HFFc6 (cell line): ENCODE results near the gene MEGF8. TPM values are rescaled to one million over a fixed set of nuclear protein-coding genes. Genes with fewer than 3 reads are reported as not detected.
A peak's percentile ranks its signal among the peaks of the same experiment; 100 is the strongest.

ENCODE experiments used
- DNase-seq: peaks from one replicate; pipeline ENCODE4 v3.0.0-alpha.2; 2018
- H3K27ac Mint-ChIP-seq: 2 replicates; pipeline ENCODE4 v1.8.0; 2020; ENCODE audit warnings: mild to moderate bottlenecking, mixed read lengths
- H3K27me3 Mint-ChIP-seq: 2 replicates; pipeline ENCODE4 v1.8.0; 2021; ENCODE audit warnings: mild to moderate bottlenecking, moderate library complexity, mixed read lengths; ENCODE audit not compliant: insufficient read depth
- H3K36me3 Mint-ChIP-seq: 2 replicates; pipeline ENCODE4 v1.8.0; 2021; ENCODE audit warnings: low read depth, mixed read lengths
- H3K4me1 Mint-ChIP-seq: 2 replicates; pipeline ENCODE4 v1.8.0; 2020; ENCODE audit warnings: low read depth, mixed read lengths
- H3K4me3 Mint-ChIP-seq: 2 replicates; pipeline ENCODE4 v1.8.0; 2020; ENCODE audit warnings: mild to moderate bottlenecking, moderate library complexity, mixed read lengths
- H3K9me3 Mint-ChIP-seq: 2 replicates; pipeline ENCODE4 v1.8.0; 2020; ENCODE audit warnings: mild to moderate bottlenecking, mixed read lengths
- CTCF ChIP-seq: fragments of 200-600 bp; sonication (generic); IDR thresholded peaks from 2 replicates; pipeline ENCODE4 v1.5.0; 2021; ENCODE audit warnings: antibody characterized with exemption, mild to moderate bottlenecking
- total RNA-seq, 6 experiments: library from RNA; stranded (reverse); fragmentation: NEBNext Ultra II Directional; extraction: Animal tissue kit (Norgen Biotek cat#: 25700); gene quantifications; 2 replicates in 1 of 6; 3 replicates in 5 of 6; pipeline ENCODE4 v1.2.3, GENCODE V29; 2021

MEGF8 gene
- total RNA-seq, 6 experiments from 2014 or later, result 17.7 to 23.6 (median 18.8) TPM

- H3K4me3 Mint-ChIP-seq, result no peak overlapping the region
- H3K9me3 Mint-ChIP-seq, result no peaks in the 10 kb centered on the region
- H3K27ac Mint-ChIP-seq, result no peak overlapping the region
- no peak for DNase-seq
- H3K27me3 Mint-ChIP-seq, result peaks cover 26% of the 10 kb centered on the region
- H3K36me3 Mint-ChIP-seq, result no peaks in the 10 kb centered on the region
- TF ChIP-seq CTCF, result no peak
- peaks cover 22% of the 10 kb centered on the region for H3K4me1 Mint-ChIP-seq
Measured at GRCh38 chr19:42322305-42322704, 3.1 kb upstream of the MEGF8 start.

- H3K27me3 Mint-ChIP-seq, result peaks cover 26% of the 10 kb centered on the region
- peaks cover 30% of the 10 kb centered on the region for H3K4me1 Mint-ChIP-seq
- peak overlapping the region; percentile 28; the same call in 1 of the 2 replicates for H3K4me3 Mint-ChIP-seq
- no peak overlapping the region for H3K27ac Mint-ChIP-seq
- DNase-seq, result no peak
- no peak for TF ChIP-seq CTCF
- no peaks in the 10 kb centered on the region for H3K36me3 Mint-ChIP-seq
- no peaks in the 10 kb centered on the region for H3K9me3 Mint-ChIP-seq
Measured at GRCh38 chr19:42323473-42323851, 2.0 kb upstream of the MEGF8 start.

- no peaks in the 10 kb centered on the region for H3K9me3 Mint-ChIP-seq
- no peak for TF ChIP-seq CTCF
- peaks cover 30% of the 10 kb centered on the region for H3K4me1 Mint-ChIP-seq
- peaks cover 26% of the 10 kb centered on the region for H3K27me3 Mint-ChIP-seq
- no peak overlapping the region for H3K27ac Mint-ChIP-seq
- no peak overlapping the region for H3K4me3 Mint-ChIP-seq
- H3K36me3 Mint-ChIP-seq, result no peaks in the 10 kb centered on the region
- no peak for DNase-seq
Measured at GRCh38 chr19:42323852-42324654, 1.4 kb upstream of the MEGF8 start.

GRCh38 chr19:42324655-42325307 lies 654 bp upstream of the MEGF8 start:
- no peak for DNase-seq
- TF ChIP-seq CTCF, result no peak; the same call in 1 of the 2 replicates
- Mint-ChIP-seq H3K27ac (peak overlapping the region; percentile 65), H3K4me1 (peaks cover 30% of the 10 kb centered on the region), H3K36me3 (no peaks in the 10 kb centered on the region), H3K4me3 (peak overlapping the region; percentile 88), H3K27me3 (peaks cover 26% of the 10 kb centered on the region), H3K9me3 (no peaks in the 10 kb centered on the region)

GRCh38 chr19:42325896-42326771 lies 699 bp downstream of the MEGF8 start:
- peak; percentile 64 for TF ChIP-seq CTCF
- no peak for DNase-seq
- peaks cover 36% of the 10 kb centered on the region for H3K4me1 Mint-ChIP-seq
- peak overlapping the region; percentile 65 for H3K27ac Mint-ChIP-seq
- H3K4me3 Mint-ChIP-seq, result peak overlapping the region; percentile 88
- H3K27me3 Mint-ChIP-seq, result peaks cover 18% of the 10 kb centered on the region
- H3K36me3 Mint-ChIP-seq, result no peaks in the 10 kb centered on the region
- H3K9me3 Mint-ChIP-seq, result no peaks in the 10 kb centered on the region
